Medulla oblongata (tissue), 1 donor: ENCODE results near the gene CPM.
"Not testable (repeated sequence)": the region's sequence is repeated elsewhere in the genome, so short reads cannot be mapped to it uniquely, and the experiment has no call there.

Source experiments
- DNase-seq: peaks from one replicate; pipeline ENCODE4 v3.0.0-alpha.2; 2015; ENCODE audit errors: extremely low spot score

CPM gene

DNA sequence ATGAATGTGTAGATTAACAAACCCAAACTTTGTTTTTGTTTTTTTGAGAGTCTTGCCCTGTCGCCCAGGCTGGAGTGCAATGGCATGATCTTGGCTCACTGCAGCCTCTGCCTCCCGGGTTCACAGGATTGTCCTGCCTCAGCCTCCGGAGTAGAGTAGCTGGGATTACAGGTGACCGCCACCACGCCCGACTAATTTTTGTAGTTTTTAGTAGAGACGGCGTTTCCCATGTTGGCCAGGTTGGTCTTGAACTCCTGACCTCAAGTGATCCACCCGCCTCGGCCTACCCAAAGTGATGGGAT lies 125.7 kb downstream of the CPM start:
- DNase-seq: not testable (repeated sequence)

GRCh38 chr12:68806488-68807237 lies 126.3 kb downstream of the CPM start:
- DNase-seq: no peak

- DNase-seq: no peak
Observed at GRCh38 chr12:68805592-68806120, 127.3 kb downstream of the CPM start.

GRCh38 chr12:68804657-68805591 lies 128.0 kb downstream of the CPM start:
- DNase-seq: no peak

GRCh38 chr12:68803948-68804656 lies 128.9 kb downstream of the CPM start:
- DNase-seq: no peak

DNA sequence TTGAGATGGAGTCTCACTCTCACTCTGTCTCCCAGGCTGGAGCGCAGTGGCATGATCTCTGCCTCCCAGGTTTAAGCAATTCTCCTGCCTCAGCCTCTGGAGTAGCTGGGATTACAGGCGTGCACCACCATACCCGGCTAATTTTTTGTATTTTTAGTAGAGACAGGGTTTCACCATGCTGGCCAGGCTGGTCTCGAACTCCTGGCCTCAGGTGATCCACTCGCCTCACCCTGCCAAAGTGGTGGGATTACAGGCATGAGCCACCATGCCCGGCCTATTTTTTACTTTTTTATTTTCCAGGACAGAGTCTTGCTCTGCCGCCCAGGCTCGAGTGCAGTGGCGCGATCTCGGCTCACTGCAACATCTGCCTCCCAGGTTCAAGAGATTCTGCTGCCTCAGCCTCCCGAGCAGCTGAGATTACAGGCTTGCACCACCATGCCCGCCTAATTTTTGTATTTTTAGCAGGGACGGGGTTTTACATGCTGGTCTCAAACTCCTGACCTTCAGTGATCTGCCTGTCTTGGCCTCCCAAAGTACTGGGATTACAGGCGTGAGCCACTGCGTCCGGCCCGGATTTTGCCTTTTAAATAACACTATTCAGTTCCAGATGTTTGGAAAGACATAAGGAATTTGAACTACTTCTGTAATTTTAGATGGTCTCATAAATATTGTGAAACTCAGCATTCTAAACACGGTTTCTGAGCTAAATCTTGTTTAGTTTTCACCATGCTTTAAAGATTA lies 129.9 kb downstream of the CPM start:
- DNase-seq: not testable (repeated sequence)

GRCh38 chr12:68802372-68802745 lies 130.6 kb downstream of the CPM start:
- not testable (repeated sequence) for DNase-seq
